ENCODE results near the gene TROAP.

DNA sequence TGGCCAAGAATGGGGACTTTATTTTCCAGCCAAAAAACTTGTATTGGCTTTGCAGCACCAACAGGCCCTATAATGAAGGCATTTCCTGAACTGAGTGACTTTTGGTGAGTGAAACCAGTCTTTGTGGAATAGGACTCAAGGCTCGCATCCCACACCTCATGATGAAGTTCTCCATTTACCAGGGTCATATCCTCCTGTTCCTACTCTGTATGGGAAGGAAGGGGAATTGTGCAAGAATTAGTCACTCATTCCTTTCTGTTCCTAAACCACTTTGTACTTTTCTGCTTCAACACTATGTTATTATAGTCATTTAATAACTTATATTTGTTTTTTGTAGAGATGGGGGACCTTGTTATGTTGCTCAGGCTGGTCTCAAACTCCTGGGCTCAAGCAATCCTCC lies 41.9 kb downstream of the TROAP start:
- TF ChIP-seq, protein P1, sequence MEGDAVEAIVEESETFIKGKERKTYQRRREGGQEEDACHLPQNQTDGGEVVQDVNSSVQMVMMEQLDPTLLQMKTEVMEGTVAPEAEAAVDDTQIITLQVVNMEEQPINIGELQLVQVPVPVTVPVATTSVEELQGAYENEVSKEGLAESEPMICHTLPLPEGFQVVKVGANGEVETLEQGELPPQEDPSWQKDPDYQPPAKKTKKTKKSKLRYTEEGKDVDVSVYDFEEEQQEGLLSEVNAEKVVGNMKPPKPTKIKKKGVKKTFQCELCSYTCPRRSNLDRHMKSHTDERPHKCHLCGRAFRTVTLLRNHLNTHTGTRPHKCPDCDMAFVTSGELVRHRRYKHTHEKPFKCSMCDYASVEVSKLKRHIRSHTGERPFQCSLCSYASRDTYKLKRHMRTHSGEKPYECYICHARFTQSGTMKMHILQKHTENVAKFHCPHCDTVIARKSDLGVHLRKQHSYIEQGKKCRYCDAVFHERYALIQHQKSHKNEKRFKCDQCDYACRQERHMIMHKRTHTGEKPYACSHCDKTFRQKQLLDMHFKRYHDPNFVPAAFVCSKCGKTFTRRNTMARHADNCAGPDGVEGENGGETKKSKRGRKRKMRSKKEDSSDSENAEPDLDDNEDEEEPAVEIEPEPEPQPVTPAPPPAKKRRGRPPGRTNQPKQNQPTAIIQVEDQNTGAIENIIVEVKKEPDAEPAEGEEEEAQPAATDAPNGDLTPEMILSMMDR (tag by site-specific recombination; IDR thresholded peaks at IDR 0.05) = no peak
- TF ChIP-seq, protein P2, sequence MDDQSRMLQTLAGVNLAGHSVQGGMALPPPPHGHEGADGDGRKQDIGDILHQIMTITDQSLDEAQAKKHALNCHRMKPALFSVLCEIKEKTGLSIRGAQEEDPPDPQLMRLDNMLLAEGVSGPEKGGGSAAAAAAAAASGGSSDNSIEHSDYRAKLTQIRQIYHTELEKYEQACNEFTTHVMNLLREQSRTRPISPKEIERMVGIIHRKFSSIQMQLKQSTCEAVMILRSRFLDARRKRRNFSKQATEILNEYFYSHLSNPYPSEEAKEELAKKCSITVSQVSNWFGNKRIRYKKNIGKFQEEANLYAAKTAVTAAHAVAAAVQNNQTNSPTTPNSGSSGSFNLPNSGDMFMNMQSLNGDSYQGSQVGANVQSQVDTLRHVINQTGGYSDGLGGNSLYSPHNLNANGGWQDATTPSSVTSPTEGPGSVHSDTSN (CRISPR knock-in tag; IDR thresholded peaks at IDR 0.05) = no peak
- TF ChIP-seq ZNF274 (IDR thresholded peaks at IDR 0.05; ENCODE audit: low read length) = no peak
- no peak for TF ChIP-seq ZNF274 (tag by site-specific recombination; IDR thresholded peaks at IDR 0.05; ENCODE audit: borderline replicate concordance)
- TF ChIP-seq EGR2 (tag by site-specific recombination; IDR thresholded peaks at IDR 0.05; ENCODE audit: low read depth) = no peak
- TF ChIP-seq ZBTB17 (tag by site-specific recombination; IDR thresholded peaks at IDR 0.05) = no peak
- TF ChIP-seq ZNF133 (tag by site-specific recombination; IDR thresholded peaks at IDR 0.05) = no peak
- no peak for TF ChIP-seq SP7 (tag by site-specific recombination; IDR thresholded peaks at IDR 0.05)
- no peak for TF ChIP-seq ZNF677 (tag by site-specific recombination; IDR thresholded peaks at IDR 0.05)
- TF ChIP-seq, protein P3, sequence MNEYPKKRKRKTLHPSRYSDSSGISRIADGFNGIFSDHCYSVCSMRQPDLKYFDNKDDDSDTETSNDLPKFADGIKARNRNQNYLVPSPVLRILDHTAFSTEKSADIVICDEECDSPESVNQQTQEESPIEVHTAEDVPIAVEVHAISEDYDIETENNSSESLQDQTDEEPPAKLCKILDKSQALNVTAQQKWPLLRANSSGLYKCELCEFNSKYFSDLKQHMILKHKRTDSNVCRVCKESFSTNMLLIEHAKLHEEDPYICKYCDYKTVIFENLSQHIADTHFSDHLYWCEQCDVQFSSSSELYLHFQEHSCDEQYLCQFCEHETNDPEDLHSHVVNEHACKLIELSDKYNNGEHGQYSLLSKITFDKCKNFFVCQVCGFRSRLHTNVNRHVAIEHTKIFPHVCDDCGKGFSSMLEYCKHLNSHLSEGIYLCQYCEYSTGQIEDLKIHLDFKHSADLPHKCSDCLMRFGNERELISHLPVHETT (tag by site-specific recombination; IDR thresholded peaks at IDR 0.05) = no peak
- TF ChIP-seq ZNF184 (tag by site-specific recombination; IDR thresholded peaks at IDR 0.05) = no peak
- TF ChIP-seq, protein P4, sequence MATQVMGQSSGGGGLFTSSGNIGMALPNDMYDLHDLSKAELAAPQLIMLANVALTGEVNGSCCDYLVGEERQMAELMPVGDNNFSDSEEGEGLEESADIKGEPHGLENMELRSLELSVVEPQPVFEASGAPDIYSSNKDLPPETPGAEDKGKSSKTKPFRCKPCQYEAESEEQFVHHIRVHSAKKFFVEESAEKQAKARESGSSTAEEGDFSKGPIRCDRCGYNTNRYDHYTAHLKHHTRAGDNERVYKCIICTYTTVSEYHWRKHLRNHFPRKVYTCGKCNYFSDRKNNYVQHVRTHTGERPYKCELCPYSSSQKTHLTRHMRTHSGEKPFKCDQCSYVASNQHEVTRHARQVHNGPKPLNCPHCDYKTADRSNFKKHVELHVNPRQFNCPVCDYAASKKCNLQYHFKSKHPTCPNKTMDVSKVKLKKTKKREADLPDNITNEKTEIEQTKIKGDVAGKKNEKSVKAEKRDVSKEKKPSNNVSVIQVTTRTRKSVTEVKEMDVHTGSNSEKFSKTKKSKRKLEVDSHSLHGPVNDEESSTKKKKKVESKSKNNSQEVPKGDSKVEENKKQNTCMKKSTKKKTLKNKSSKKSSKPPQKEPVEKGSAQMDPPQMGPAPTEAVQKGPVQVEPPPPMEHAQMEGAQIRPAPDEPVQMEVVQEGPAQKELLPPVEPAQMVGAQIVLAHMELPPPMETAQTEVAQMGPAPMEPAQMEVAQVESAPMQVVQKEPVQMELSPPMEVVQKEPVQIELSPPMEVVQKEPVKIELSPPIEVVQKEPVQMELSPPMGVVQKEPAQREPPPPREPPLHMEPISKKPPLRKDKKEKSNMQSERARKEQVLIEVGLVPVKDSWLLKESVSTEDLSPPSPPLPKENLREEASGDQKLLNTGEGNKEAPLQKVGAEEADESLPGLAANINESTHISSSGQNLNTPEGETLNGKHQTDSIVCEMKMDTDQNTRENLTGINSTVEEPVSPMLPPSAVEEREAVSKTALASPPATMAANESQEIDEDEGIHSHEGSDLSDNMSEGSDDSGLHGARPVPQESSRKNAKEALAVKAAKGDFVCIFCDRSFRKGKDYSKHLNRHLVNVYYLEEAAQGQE (tag by site-specific recombination; IDR thresholded peaks at IDR 0.05) = no peak
- no peak for TF ChIP-seq ZNF629 (tag by site-specific recombination; IDR thresholded peaks at IDR 0.05)
- TF ChIP-seq, protein P5, sequence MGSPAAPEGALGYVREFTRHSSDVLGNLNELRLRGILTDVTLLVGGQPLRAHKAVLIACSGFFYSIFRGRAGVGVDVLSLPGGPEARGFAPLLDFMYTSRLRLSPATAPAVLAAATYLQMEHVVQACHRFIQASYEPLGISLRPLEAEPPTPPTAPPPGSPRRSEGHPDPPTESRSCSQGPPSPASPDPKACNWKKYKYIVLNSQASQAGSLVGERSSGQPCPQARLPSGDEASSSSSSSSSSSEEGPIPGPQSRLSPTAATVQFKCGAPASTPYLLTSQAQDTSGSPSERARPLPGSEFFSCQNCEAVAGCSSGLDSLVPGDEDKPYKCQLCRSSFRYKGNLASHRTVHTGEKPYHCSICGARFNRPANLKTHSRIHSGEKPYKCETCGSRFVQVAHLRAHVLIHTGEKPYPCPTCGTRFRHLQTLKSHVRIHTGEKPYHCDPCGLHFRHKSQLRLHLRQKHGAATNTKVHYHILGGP (tag by site-specific recombination; IDR thresholded peaks at IDR 0.05) = no peak
- TF ChIP-seq ZNF544 (tag by site-specific recombination; IDR thresholded peaks at IDR 0.05) = no peak

All from HEK293 (cell line).